Right lobe of liver (tissue), 4 donors: ENCODE results near the gene CLK2.
"Not testable (repeated sequence)": the region's sequence is repeated elsewhere in the genome, so short reads cannot be mapped to it uniquely, and the experiment has no call there.

ENCODE experiments used
- CTCF ChIP-seq, 4 donors: fragments of 200-600 bp in 3 of 4; fragments of 450-650 bp in 1 of 4; IDR thresholded peaks; one replicate each; pipeline versions ENCODE4 v1.5.1 to v1.8.0; 2016 to 2022; ENCODE audit warnings: antibody characterized with exemption in 4 of 4, mild to moderate bottlenecking in 2 of 4
- POLR2A ChIP-seq: fragments of 450-650 bp; IDR thresholded peaks from one replicate; pipeline ENCODE4 v1.6.1; 2017; ENCODE audit warnings: antibody characterized with exemption, mild to moderate bottlenecking
- donor health status: DM: no; HTN: no; CAD: no.
- donor health status: DM: no; HTN: no; CAD: no.
- donor health status: DM: no; HTN: yes; CAD: no.

- TF ChIP-seq CTCF (IDR thresholded peaks at IDR 0.05); POLR2A: not testable (repeated sequence)
These were observed 58.6 kb downstream of the CLK2 start for GRCh38 chr1:155214702-155215101.
